H4 (cell line): Measurements from ENCODE around the gene CSRP1. TPM values are rescaled to one million over a fixed set of nuclear protein-coding genes. Genes with fewer than 3 reads are reported as not detected.

Experiments used
- DNase-seq: peaks from one replicate; pipeline ENCODE4 v3.0.0-alpha.2; 2015; ENCODE audit warnings: low spot score
- total RNA-seq: library from RNA; depleted of rRNA; stranded (reverse); fragments of >200 nt; shearing (Covaris generic); gene quantifications from 2 replicates; pipeline ENCODE4 v1.2.3, GENCODE V29; 2014

CSRP1 gene
- total RNA-seq, 1 experiment from 2014 or later, result 402 TPM

DNA sequence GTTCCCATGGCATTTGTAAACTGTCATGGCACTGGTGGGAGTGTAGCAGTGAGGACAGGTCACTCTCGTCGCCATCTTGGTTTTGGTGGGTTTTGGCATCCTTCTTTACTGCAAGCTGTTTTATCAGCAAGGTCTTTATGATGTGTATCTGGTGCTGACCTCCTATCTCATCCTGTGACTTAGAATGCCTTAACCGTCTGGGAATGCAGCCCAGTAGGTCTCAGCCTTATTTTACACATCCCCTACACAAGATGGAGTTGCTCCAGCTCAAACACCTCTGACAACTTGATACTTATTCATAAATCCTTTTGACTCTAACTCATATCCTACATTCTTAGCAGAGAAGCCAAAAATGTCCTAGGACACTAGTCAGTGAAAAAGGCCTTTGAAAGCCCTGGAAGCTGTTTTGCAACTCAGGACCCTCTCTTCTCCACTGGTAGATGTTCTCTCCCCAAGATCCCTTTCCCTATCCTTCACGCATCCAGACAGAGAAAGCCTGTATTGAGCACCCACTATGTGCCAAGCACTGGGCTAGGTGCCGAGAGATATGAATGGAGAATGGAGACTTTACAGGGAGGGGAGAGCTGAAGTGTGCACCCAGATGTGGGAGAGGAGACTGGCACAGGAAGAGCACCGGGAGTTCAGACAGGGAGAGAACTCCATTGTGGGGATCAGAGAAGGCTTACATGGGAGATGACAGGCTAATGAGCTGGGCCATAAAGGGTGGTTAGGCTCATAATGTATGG is 6.7 kb upstream of the CSRP1 start:
- no peak for DNase-seq

DNA sequence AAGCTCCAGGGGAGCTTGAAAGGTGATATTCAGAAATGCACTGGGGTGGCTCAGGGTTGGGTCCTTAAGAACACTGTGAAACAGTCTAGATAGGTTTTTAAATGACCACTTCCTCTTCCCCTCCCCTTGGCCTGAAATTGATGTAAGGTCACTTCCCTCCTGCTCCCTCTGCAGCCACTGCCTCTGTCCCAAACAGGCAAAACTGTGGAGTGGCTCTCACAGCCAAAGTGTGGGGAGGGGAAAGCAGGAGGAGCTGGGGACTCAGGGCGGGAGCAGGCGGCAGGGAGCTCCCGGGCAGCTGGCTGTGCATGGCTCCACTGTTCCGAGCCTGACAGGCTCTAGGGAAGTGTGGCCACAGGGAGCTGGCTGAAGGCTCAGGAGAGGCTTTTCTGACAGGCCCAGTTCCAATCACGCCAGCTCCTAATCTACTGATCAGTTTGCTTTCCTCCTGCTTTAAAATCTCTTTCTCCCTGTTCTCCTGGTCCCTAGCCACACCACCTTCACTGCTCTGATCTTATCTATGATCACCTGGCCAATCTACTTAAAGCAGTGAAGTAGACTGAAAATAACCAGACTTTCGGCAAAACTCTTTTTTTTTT is 5.1 kb upstream of the CSRP1 start:
- DNase-seq, result no peak

DNA sequence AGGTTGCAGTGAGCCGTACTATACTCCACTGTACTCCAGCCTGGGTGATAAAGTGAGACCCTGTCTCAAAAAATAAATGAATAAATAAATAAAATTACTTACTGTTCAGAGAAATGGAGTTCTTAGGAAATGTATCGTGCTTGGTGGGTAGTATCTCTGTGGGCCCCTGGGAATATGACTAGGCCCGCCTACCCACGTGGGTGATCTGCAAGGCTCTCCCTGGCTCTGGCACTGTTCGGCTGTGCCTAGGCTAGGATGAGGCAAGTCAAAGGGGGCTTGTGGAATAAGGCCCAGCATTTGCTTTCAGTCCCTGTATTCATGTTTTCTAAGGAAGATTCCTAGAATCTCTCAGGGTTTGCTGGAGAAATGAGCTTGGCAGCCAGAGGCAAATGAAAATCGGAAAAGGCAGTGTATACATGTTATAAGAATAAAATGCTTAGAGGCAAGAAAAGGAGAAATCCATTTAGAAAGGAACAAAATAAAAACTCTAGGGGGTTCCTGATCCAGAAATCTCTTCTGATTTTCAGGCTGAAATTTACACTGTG is 4.5 kb upstream of the CSRP1 start:
- no peak for DNase-seq

DNA sequence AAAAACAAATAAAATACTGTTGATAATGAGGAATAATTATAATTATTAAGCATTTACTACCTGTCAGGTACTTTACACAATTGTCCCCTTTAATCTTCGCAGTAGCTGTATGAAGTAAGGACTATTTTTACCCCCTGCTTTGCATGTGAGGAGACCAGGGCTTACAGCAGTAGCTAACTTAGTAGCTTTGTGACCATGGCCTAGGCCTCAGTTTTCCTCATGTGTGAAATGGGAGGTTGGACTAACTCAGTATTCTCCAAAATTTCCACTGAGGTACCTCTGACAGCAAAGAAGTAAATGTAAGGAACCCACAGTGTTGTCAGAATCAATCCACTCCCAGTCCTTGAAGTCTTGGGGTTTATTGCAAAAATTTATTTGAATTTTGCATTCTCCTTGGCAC is 3.8 kb upstream of the CSRP1 start:
- DNase-seq, result no peak

DNA sequence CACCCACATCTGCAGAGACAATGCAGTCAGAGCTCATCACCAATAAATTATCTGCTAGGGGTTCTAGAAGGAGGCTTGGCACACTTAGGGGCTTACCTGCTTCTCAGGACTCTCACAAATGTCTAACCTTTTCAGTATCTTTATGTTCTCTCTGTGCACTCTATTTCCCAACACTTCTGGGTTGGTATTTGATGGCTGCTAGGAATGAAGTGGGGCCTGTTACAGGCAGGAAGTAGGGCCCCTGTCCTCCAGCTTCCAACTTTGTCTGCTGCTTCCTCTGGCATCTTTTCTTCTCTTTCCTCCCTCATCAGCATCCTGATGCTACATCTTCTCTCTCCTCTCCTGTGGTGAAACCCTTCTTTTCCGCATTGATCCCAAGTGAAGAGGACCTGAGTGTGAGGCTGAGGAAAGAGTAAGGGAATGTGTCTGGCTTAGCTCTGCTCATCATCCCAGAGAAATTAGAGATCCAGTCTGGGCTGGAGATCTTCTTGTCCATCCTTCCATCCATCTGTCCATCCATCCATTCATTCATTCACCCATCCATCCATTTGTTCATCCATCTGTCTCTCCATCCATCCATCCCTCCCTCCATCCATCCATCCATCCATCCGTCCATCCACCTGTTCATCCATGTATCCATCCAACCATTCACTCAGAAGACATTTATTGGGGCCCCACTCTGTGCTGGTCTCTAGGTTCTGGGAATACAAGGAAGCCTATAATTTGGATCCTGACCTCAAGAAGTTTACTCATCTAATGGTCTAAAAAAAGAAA is 2.9 kb upstream of the CSRP1 start:
- no peak for DNase-seq

DNA sequence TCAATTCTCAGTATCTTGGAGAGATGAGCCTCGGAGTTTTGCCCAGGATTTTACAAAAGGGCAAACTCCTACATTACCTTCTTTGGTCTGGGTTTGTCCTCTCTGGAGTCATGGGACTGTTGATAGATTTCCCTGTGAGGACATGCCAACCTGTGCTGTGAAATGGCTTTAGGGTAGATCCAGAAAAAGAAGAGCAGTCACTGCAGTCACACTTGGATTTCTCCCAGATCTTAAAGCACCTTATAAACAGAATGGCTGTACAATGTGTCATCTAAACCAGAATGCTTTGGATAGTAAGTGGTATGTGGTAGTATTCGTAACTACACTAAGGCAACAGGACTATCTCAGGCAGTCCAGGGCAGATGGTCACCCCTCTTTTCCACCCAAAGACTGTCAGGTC is 1.9 kb upstream of the CSRP1 start:
- DNase-seq, result no peak

DNA sequence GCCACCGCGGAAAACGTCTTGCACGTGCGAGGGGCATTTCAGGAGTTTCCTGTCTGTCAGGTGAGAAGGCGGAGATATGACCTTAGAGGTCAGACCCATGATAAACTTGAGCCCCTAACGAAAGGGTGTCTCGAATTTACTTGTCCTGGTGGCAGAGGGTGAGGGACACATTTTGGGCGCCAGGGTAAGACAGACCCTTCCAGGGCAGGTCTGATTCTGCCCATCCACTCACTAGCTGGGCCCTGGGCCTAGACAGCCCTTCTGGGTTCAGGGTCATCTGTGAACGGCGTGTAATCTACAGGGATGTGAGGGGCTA is 395 bp upstream of the CSRP1 start:
- no peak for DNase-seq

DNA sequence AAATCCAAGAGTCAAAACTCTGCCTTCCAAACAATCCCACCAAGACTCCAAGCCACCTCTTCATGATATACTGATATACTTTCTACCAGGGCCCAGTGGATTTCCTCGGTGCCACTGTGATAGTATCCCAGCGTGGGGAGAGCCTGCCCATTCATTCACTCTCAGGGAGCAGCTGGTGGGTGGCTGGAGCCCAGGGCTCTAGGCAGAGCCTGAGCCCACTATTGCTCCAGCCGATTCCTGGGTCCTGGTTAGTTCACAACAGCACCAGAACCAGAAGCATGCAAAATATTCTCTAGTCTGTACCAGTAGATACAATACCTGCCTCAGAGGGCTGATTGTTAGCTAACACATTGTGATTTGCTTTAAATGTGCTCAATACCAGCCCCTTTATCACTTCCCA is 831 bp downstream of the CSRP1 start:
- no peak for DNase-seq

DNA sequence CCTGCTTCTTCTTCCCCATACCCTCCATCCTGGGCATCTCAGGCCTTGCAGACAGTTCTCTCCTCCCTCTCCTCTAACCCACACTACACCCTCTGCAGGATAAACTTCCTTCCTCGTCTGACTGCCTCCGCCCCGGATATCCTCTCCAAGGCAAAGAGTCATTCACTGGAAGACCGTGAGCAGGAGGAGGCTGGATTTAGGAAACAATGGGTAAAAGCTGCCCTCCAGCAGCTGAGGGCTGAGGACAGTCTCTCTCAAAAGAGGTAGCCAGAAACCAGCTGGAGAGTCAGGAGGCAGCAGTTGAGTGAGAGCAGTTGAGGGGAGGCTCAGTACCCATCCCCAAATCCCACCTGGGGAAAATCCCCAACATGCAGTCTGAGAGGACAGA is 1.4 kb downstream of the CSRP1 start:
- peak; percentile 66 for DNase-seq

DNA sequence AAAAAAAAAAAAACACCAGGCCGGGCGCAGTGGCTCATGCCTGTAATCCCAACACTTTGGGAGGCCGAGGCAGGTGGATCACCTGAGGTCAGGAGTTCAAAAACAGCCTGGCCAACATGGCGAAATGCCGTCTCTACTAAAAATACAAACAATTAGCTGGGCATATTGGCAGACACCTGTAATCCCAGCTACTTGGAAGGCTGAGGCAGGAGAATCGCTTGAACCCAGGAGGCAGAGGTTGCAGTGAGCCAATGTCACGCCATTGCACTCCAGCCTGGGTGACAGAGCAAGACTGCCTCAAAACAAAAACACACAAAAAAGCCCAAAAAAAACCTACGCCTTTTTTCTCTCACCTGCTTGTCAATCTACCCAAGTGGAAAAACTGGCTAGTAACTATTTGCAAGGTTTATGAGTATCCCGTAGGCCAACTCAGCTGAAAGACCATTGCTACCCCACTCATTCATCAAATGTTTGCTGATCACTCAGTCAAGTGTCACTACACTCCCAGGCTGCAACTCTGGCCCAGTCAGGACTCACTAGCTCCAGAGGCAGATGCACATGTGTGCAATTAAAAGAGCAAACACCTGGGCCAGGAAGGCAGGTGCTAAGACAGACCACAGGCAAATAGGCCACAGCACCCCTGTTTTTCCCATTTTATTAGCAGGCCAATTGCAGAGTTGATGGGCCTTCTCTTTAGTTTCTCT is 2.0 kb downstream of the CSRP1 start:
- DNase-seq, result no peak

DNA sequence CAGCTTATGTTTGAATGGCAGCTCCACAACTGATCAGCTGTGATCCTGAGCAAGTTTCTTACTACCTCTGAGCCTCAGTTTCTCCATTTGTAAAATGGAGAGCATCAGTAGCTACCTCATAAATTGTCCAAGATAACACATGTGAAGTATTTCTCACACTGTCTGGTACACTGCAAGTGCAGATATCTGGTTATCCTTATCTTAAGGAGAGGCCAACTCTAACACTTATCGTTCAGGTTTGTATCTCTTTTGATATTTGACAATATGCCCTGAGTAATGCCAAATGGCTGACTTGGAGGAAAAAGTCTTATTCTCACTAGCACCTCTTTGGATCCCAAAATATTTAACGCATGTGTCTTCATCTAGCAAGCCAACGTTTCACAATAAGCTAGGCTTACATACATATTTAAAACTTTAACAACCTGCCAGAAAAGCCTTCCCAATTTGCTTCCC is 2.7 kb downstream of the CSRP1 start:
- DNase-seq, result no peak

DNA sequence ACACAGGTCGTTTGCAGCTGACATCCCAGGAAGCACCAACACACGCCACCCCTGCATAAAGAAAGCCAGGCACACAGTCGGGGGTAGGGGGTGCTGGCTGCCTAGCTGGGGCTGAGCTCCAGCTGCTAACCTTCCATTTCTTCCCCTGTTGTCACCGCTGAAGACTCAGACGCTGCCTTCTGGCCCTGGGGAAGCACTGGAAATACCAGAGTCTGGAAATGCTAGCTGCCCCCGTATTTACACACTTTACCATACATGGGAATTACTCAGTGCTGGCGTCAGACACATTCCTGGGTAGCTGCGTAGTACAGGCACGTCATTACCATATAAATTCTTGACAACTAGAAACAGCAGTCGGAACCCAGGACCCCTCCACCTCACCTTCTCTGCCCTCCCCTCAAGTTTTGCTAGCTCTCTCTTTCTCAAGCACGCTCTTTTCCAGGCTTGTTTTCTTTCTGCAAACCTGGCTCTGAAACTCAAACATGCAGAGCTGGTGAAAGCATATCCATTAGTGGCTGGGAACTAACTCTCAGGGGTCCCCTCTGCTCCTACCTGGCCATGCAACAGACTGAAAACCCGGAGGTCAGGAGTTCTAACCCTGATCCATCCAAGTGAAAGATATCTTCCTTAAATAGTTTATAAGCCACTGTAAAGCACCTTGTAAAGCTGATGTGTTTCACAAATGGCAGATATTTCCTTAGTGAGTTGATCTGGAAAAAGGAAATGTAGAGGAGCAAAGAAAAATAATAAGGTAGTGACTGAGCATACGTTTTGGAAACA is 3.3 kb downstream of the CSRP1 start:
- peak; percentile 91 for DNase-seq

DNA sequence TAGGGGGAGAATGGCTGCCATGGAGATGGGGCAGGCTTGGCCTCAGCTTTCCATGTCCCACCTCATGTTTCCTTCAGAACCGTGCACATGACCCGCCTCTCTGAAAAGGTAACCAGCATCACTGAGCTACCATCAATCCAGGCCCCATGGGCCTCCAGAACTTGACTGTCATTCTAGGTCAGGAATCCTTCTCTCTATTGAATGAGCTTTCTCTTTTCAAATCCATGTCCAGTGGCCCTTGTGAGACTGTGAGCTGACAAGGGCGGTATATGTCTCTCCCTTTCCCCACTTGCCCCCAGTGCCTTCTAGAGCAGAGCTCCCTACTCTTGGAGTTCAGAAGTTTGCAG is 4.4 kb downstream of the CSRP1 start:
- no peak for DNase-seq

DNA sequence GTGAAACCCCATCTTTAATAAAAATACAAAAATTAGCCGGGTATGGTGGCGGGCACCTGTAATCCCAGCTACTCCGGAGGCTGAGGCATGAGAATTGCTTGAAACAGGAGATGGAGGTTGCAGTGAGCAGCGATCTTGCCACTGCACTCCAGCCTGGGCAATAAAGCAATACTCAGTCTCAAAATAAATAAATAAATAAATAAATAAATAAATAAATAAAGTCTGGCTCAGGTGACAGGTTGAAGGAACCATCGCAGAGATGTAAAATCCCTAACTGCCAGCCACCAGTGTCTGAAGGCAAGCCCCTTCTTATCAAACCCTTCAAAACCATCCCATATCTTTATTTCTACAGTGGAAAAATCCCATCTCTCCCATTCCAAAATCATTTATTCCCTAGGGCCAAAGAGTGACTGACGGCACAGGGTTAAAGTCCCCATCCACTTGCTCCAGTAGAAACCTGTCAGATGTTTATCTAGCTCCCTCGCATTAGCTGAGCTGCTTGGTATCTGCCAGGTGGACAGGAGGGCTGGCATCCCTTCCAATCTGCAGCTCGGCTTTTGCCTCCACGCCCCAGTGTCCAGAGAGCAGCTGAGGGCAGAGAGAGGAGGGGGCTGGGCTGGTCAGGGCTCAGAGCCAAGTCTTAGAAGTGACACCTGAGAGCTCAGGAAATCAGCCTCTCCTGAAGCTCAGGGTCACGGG is 5.0 kb downstream of the CSRP1 start:
- no peak for DNase-seq

DNA sequence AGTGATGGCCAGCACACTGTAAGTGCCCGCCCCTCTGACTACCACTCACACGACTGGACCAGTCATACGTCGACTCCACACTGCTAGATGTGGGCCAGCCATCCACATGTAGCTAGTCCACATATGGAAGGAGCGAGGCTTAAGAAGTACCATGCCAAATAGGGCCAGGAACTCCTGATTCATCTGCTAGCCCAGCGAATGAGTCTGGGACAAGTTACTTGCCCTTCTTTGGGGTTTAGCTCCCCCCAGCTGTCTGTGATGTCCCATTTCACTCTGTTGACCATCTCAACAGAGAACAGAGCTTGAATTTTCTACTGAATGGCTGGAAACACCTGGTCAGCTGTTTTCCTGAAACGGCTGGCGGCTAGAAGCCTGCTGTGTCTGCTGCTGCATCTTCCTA is 5.8 kb downstream of the CSRP1 start:
- no peak for DNase-seq

DNA sequence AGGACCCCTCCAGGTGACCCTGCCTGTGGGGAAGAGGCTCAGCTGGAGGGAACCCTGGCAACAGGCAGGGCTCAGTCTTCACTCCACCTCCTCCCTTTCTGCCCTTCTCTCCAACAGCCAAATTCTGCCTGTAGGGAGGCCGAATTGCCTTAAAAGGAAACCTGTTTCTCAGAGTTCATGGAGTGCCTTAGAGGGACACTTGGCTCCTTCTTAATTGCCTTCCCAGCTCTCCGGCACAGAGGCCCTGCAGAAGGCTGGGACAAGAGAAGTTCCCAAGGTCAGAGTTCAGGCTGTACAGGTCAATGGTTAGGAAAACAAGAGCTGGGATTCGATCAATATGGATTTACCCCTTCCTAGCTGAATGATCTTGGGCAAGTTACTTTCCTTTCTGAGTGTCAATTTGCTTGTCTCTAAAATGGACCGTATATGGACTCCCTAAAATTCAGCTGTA is 6.2 kb downstream of the CSRP1 start:
- no peak for DNase-seq

DNA sequence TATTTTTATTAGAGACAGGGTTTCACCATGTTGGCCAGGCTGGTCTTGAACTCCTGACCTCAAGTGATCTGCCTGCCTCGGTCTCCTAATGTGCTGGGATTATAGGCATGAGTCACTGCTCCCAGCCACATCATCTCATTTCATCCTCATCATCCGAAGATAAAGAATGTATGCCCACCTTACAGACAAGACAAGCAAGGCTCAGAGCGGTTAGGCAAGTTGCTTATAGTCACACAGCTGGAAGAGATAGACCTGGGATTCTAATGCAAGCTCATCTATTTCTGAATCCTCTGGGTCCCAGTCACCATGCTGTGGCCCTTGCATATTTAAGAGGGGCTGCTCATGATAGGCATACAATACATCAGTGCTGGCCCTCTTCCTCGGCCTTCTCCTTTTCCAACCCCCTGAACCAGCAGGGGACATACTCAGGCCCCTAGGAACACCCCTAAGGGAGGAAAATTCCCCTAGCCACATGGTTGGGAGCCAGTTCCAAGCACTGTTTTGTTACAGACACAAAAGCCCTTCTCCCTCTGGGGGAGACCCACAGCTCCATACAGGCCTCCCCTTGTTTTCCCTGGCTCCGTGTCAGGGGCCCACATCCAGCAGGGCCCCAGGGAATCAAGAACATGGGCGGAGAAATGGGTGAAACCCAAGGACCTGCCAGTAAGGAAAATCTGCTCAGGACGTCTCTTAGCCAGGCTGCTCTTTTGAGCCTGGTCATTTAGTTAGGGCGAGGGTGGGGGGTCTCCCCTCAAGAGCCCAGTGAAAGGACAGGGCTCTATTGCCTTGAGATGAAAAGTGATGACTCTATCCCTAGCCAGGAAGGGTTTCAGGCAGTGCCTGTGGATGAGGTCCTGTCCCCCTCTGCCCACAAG is 6.9 kb downstream of the CSRP1 start:
- no peak for DNase-seq

DNA sequence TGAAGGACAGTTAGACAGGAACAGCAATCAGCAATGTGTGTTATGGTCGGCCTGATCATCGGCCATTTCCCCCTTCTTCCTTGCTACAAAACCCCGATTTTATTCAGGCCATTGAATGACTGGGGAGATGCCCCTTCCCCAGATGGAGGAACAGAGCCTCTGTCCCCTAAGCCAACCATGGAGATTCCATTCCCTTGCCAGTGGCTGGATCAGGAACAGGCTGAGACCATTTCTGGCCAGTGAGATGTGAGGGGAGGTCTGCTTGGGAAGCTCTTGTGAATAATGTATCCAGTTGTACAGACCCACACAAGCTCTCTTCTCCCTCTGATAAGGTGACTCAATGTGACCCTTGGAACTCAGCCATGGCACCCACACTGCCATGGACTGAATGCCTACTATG is 7.7 kb downstream of the CSRP1 start:
- no peak for DNase-seq

DNA sequence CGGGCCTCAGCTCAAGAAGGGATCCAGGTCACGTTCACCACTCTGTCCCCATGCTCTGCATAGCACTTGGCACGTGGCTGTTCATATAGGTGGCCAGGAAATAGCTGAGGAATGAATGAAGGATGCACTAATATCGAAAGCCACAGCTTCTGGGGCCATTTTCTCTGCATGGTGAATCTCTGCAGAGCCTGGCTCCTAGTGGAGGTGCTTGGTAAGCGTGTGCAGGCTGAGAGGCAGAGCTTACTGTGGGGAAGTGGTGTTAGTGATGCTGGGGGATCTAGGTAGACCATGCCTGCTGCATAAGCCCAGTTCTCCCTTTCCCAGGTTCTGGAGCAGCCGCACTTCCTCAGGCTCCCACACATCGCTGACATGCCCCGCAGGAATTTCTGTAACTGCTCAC is 8.3 kb downstream of the CSRP1 start:
- no peak for DNase-seq
